ENCODE results near the gene SCP2. TPM values are rescaled to one million over a fixed set of nuclear protein-coding genes. Genes with fewer than 3 reads are reported as not detected.

SCP2 gene
- polyA plus RNA-seq, 12 donors = 69.2 to 136 (median 88.4) TPM; not detected in 1

DNA sequence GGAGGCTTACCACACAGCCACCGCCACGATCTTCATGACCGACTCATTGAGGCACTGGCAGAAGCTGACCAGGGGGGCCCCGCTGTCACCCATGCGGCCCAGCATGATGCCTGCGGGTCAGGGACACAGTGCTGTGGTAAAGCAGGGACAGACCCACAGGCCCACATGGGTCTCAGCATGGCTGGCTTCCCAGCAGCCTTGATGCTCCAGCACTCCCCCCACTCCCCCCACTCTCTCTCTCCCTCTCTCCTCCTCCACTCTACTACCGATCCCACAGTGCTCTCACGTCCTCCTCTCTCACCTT, 166.3 kb downstream of the SCP2 start:
- no peak for DNase-seq

DNA sequence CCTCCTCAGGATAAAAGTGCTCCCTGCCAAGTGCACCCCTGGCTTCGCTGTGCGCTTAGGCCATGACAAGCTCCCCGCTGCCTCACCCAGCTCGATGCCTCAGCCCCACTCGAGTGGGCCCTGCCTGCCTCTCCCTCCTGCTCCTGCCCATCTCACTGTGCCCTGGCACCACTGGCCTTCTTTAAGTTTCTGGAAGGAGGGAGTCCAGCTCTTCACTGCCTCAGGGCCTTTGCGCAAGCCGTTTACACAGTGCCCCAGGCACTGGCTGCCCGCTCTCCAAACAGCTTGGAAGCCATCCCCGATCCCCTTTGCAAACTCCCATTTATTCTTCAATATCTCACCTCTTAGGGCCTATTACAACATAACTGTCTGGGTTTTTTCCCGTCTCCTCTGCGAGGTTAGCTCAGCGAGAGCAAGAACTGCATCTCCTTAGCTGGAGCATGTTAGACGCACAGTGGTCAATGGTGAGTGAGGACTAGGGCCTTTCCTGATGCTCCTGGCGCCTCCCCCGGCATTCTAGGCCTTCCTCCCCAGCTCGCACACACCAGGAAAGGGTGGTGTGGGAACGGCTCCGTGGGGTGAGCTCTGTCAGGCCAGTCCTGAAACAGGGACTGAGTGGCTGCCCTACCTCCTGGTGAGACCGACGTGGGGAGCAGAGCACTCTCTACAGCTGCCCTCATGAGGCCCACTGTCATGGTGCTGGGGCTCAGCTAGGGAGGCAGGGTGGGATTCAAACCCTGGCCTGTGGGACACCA, 166.9 kb downstream of the SCP2 start:
- DNase-seq = no peak

DNA sequence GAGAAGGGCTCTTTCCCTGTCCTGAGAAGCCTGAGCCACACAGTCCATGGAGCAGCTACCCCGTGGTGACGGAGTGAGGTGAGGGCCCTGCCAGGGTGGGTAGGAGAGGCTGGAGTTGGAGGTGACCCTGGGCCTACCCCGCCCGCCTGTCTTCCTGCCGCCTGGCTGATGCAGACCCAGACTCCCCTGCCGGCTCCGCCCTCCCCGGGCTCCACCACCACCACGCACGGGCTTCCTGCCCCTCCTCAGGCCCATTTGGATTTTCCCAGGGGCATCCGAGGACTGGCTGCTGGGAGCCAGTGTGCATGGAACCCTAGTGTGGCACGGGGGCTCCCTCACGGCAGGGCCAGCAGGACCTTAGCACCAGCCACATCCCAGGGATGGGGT, 167.4 kb downstream of the SCP2 start:
- DNase-seq = no peak

Other genes with a start within 250 kb of the SCP2 start
- 10 to 100 TPM in 11 of 12 donors, not detected in 1; 11.5 to 23.7 (median 16.9) TPM for gene COA7, start 228.9 kb upstream of the SCP2 start, polyA plus RNA-seq (ENCODE audit: insufficient read length in 12 of 12)
- gene ZYG11B, start 200.8 kb upstream of the SCP2 start, polyA plus RNA-seq (ENCODE audit: insufficient read length in 12 of 12) = 100 to 1,000 TPM in 1 of 12 donors, 10 to 100 TPM in 11; 20.2 to 102 (median 38.9) TPM
- under 1 TPM in 10 of 12 donors, not detected in 2; 0.04 to 0.25 (median 0.07) TPM for gene ZYG11A, start 84.5 kb upstream of the SCP2 start, polyA plus RNA-seq (ENCODE audit: insufficient read length in 12 of 12)
- gene ECHDC2, start 5.5 kb upstream of the SCP2 start, polyA plus RNA-seq (ENCODE audit: insufficient read length in 12 of 12) = 100 to 1,000 TPM in 5 of 12 donors, 10 to 100 TPM in 6, not detected in 1; 37.2 to 149 (median 82.7) TPM
- gene PODN, start 134.9 kb downstream of the SCP2 start, polyA plus RNA-seq (ENCODE audit: insufficient read length in 12 of 12) = 10 to 100 TPM in 3 of 12 donors, 1 to 10 TPM in 8, not detected in 1; 5.7 to 14.3 (median 7.4) TPM
- under 1 TPM in 10 of 12 donors, not detected in 2; 0.20 to 0.67 (median 0.39) TPM for gene SLC1A7, start 215.4 kb downstream of the SCP2 start, polyA plus RNA-seq (ENCODE audit: insufficient read length in 12 of 12)

All from muscle of arm (tissue), 12 donors.